Bronchial epithelial cell (primary cell): ENCODE data around the gene ARHGAP8. TPM values are rescaled to one million over a fixed set of nuclear protein-coding genes. Genes with fewer than 3 reads are reported as not detected.
"Not testable (repeated sequence)": the region's sequence is repeated elsewhere in the genome, so short reads cannot be mapped to it uniquely, and the experiment has no call there.

Experiments used
- DNase-seq: peaks from one replicate; pipeline ENCODE4 v3.0.0-alpha.2; 2010; ENCODE audit warnings: low read depth
- FAIRE-seq: peaks from 2 replicates; lab custom pipeline; 2011; peaks lifted over from hg19 to GRCh38; lab: Jason Lieb, UNC
- H3K27me3 ChIP-seq: 2 replicates; pipeline ENCODE4 v1.5.1; 2011; ENCODE audit warnings: low read length; ENCODE audit not compliant: control insufficient read depth, insufficient read depth
- H3K36me3 ChIP-seq: 2 replicates; pipeline ENCODE4 v1.5.1; 2011; ENCODE audit warnings: low read length; ENCODE audit not compliant: control insufficient read depth, insufficient read depth
- H3K4me3 ChIP-seq: 2 replicates; pipeline ENCODE4 v1.5.1; 2011; ENCODE audit warnings: mild to moderate bottlenecking, low read depth, low read length, control low read depth
- total RNA-seq: library from RNA; depleted of rRNA; stranded (reverse); fragments of >200 nt; gene quantifications from 2 replicates; pipeline ENCODE4 v1.2.1, GENCODE V29; 2014
- TF ChIP-seq, protein P1 (sequence below): IDR thresholded peaks from 2 replicates; pipeline ENCODE4 v1.5.1; 2011; ENCODE audit warnings: mild to moderate bottlenecking, moderate library complexity, low read length, control low read depth, inconsistent platforms; ENCODE audit not compliant: insufficient read depth, severe bottlenecking

Gene ARHGAP8
- total RNA-seq, 1 donor from 2014 or later, result 15.0 TPM

GRCh38 chr22:44738347-44738715 is 14.0 kb upstream of the ARHGAP8 start:
- H3K36me3 ChIP-seq, result no peaks in the 10 kb centered on the region
- TF ChIP-seq, protein P1, sequence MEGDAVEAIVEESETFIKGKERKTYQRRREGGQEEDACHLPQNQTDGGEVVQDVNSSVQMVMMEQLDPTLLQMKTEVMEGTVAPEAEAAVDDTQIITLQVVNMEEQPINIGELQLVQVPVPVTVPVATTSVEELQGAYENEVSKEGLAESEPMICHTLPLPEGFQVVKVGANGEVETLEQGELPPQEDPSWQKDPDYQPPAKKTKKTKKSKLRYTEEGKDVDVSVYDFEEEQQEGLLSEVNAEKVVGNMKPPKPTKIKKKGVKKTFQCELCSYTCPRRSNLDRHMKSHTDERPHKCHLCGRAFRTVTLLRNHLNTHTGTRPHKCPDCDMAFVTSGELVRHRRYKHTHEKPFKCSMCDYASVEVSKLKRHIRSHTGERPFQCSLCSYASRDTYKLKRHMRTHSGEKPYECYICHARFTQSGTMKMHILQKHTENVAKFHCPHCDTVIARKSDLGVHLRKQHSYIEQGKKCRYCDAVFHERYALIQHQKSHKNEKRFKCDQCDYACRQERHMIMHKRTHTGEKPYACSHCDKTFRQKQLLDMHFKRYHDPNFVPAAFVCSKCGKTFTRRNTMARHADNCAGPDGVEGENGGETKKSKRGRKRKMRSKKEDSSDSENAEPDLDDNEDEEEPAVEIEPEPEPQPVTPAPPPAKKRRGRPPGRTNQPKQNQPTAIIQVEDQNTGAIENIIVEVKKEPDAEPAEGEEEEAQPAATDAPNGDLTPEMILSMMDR, result no peak
- H3K27me3 ChIP-seq, result no peaks in the 10 kb centered on the region
- no peak overlapping the region for H3K4me3 ChIP-seq
- no peak for FAIRE-seq
- peak; percentile 52 for DNase-seq

GRCh38 chr22:44739024-44739423 is 13.4 kb upstream of the ARHGAP8 start:
- TF ChIP-seq, protein P1, result no peak
- DNase-seq (no peak), FAIRE-seq (no peak)
- Histone ChIP-seq H3K27me3 (no peaks in the 10 kb centered on the region), H3K4me3 (no peak overlapping the region), H3K36me3 (no peaks in the 10 kb centered on the region)

GRCh38 chr22:44739666-44740065 is 12.7 kb upstream of the ARHGAP8 start:
- H3K4me3 ChIP-seq, H3K36me3 ChIP-seq, FAIRE-seq, H3K27me3 ChIP-seq: not testable (repeated sequence)
- peak; percentile 62 for DNase-seq

DNA sequence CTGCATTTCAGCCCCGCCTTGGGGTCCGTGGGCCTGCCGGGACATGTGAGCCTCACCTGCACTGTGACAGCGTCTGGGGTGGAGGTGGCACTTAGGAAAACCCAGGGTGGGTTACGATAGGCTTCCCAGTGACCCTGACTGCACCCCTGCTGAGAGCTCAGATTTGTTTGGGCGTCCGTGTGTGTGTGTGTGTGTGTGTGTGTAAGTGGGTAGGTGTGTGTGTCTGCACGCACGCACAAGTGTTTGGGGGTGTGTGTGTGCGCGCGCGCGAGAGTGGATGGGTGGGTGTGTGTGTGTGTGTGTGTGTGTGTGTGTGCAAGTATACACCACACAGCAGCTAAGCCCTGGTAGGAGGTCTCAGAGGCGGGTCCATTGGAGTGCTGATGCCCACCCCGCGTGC is 12.1 kb upstream of the ARHGAP8 start:
- FAIRE-seq, result no peak
- H3K4me3 ChIP-seq, result no peak overlapping the region
- DNase-seq, result no peak
- no peaks in the 10 kb centered on the region for H3K36me3 ChIP-seq
- no peaks in the 10 kb centered on the region for H3K27me3 ChIP-seq
- TF ChIP-seq, protein P1, result no peak

- DNase-seq (no peak), FAIRE-seq (peak; percentile 36)
- TF ChIP-seq, protein P1, result no peak
- H3K36me3 ChIP-seq, result no peaks in the 10 kb centered on the region
- H3K27me3 ChIP-seq, result no peaks in the 10 kb centered on the region
- H3K4me3 ChIP-seq, result no peak overlapping the region
Measured at GRCh38 chr22:44741929-44742328, 10.4 kb upstream of the ARHGAP8 start.

GRCh38 chr22:44743247-44743646 is 9.1 kb upstream of the ARHGAP8 start:
- Histone ChIP-seq H3K27me3 (no peaks in the 10 kb centered on the region), H3K36me3 (no peaks in the 10 kb centered on the region), H3K4me3 (no peak overlapping the region)
- DNase-seq (no peak), FAIRE-seq (no peak)
- TF ChIP-seq, protein P1, result no peak
